Stomach smooth muscle (tissue), 2 donors: ENCODE measurements around the gene ATP10B.

ENCODE experiments used
- H3K27ac ChIP-seq: one replicate; pipeline ENCODE4 v1.7.0; 2013; ENCODE audit warnings: mild to moderate bottlenecking, low read length, inconsistent platforms
- H3K27me3 ChIP-seq, 2 donors: one replicate each; pipeline ENCODE4 v1.7.0; 2013; ENCODE audit warnings: low read length in 2 of 2; ENCODE audit not compliant: insufficient read depth in 2 of 2, control insufficient read depth in 1 of 2
- H3K36me3 ChIP-seq, 2 donors: one replicate each; pipeline ENCODE4 v1.7.0; 2013; ENCODE audit warnings: low read length in 2 of 2; ENCODE audit not compliant: control insufficient read depth in 2 of 2, insufficient read depth in 2 of 2
- H3K4me1 ChIP-seq: one replicate; pipeline ENCODE4 v1.7.0; 2013; ENCODE audit warnings: low read length; ENCODE audit not compliant: control insufficient read depth, insufficient read depth
- H3K4me3 ChIP-seq, 2 donors: one replicate each; pipeline ENCODE4 v1.7.0; 2013; ENCODE audit warnings: low read length in 2 of 2
- H3K9ac ChIP-seq, 2 donors: one replicate each; pipeline ENCODE4 v1.7.0; 2013; ENCODE audit warnings: low read length in 2 of 2, mild to moderate bottlenecking in 1 of 2
- H3K9me3 ChIP-seq, 2 donors: one replicate each; pipeline ENCODE4 v1.7.0; 2013; ENCODE audit warnings: low read length in 2 of 2; ENCODE audit not compliant: control insufficient read depth in 2 of 2
- donor health status: healthy.
- donor health status: Pancreatic carcinoma.

Gene ATP10B

GRCh38 chr5:160637357-160638090 lies 214.5 kb downstream of the ATP10B start:
- no peaks in the 10 kb centered on the region for H3K36me3 ChIP-seq
- no peak overlapping the region for H3K9ac ChIP-seq

GRCh38 chr5:160635663-160636062 lies 216.3 kb downstream of the ATP10B start:
- no peak overlapping the region for H3K27ac ChIP-seq

More at GRCh38 chr5:160637357-160638090, 214.5 kb downstream of the ATP10B start:
- no peaks in the 10 kb centered on the region for H3K9me3 ChIP-seq
- H3K27me3 ChIP-seq = no peaks in the 10 kb centered on the region
- no peak overlapping the region for H3K4me3 ChIP-seq
- H3K4me1 ChIP-seq = no peaks in the 10 kb centered on the region
- H3K27ac ChIP-seq = no peak overlapping the region

GRCh38 chr5:160635046-160635445 lies 217.0 kb downstream of the ATP10B start:
- Histone ChIP-seq H3K9ac (no peak overlapping the region), H3K4me1 (no peaks in the 10 kb centered on the region), H3K27ac (no peak overlapping the region), H3K4me3 (no peak overlapping the region), H3K36me3 (no peaks in the 10 kb centered on the region), H3K9me3 (no peaks in the 10 kb centered on the region), H3K27me3 (no peaks in the 10 kb centered on the region)

More at GRCh38 chr5:160635663-160636062, 216.3 kb downstream of the ATP10B start:
- Histone ChIP-seq H3K9me3 (no peaks in the 10 kb centered on the region), H3K4me1 (no peaks in the 10 kb centered on the region), H3K36me3 (no peaks in the 10 kb centered on the region), H3K9ac (no peak overlapping the region), H3K4me3 (no peak overlapping the region), H3K27me3 (no peaks in the 10 kb centered on the region)

DNA sequence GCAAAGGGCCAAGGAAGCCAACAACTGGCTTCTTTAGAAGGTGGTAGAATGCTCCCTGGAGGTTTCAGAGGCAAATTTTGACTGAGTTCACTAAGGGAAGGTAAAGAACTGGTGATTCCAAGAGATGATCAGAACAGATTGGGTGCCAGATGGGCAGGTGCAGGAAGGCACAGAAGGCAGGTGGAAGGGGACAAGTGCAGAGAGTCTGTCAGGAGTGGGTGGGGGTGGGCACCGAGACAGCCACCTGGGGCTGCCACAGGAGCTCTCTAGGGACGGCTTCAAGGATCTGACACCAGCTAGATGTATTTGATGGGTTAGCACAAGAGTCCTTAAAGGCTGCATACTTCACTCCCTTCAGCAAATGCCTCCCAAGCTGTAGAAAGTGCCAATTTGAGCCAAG lies 223.0 kb downstream of the ATP10B start:
- H3K4me3 ChIP-seq = no peak overlapping the region
- no peaks in the 10 kb centered on the region for H3K9me3 ChIP-seq
- H3K9ac ChIP-seq = no peak overlapping the region
- no peaks in the 10 kb centered on the region for H3K36me3 ChIP-seq
- no peaks in the 10 kb centered on the region for H3K27me3 ChIP-seq
- no peak overlapping the region for H3K27ac ChIP-seq
- H3K4me1 ChIP-seq = no peaks in the 10 kb centered on the region

GRCh38 chr5:160628619-160628968 lies 223.4 kb downstream of the ATP10B start:
- no peak overlapping the region for H3K4me3 ChIP-seq
- H3K27me3 ChIP-seq = no peaks in the 10 kb centered on the region
- no peak overlapping the region for H3K27ac ChIP-seq
- H3K4me1 ChIP-seq = no peaks in the 10 kb centered on the region
- H3K36me3 ChIP-seq = no peaks in the 10 kb centered on the region
- no peaks in the 10 kb centered on the region for H3K9me3 ChIP-seq
- no peak overlapping the region for H3K9ac ChIP-seq

- Histone ChIP-seq H3K9me3 (no peaks in the 10 kb centered on the region), H3K27me3 (no peaks in the 10 kb centered on the region), H3K36me3 (no peaks in the 10 kb centered on the region), H3K4me1 (no peaks in the 10 kb centered on the region), H3K27ac (no peak overlapping the region), H3K4me3 (no peak overlapping the region), H3K9ac (no peak overlapping the region)
Observed at GRCh38 chr5:160627921-160628618, 223.9 kb downstream of the ATP10B start.

DNA sequence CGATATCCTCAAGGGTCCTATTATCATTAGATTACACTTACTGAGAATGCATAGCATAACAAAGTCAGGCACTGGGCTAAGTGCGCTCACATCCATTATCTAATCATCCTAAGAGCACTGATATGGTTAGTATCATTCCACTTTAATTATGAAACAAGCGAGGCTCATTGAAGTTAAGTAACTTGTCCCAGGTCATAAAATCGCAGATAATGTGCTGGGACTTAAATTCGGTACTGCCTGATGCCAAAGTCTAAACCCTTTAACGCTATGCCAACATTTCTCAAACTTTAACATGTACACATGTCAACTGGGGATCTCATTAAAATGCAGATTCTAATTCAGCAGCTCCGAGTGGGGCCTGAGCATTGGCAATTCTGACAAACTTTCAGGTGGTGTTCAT lies 225.7 kb downstream of the ATP10B start:
- Histone ChIP-seq H3K9me3 (no peaks in the 10 kb centered on the region), H3K27ac (no peak overlapping the region), H3K4me1 (no peaks in the 10 kb centered on the region), H3K4me3 (no peak overlapping the region), H3K36me3 (no peaks in the 10 kb centered on the region), H3K9ac (no peak overlapping the region), H3K27me3 (no peaks in the 10 kb centered on the region)

- no peak overlapping the region for H3K9ac ChIP-seq
Observed at GRCh38 chr5:160621526-160621925, 230.5 kb downstream of the ATP10B start.

DNA sequence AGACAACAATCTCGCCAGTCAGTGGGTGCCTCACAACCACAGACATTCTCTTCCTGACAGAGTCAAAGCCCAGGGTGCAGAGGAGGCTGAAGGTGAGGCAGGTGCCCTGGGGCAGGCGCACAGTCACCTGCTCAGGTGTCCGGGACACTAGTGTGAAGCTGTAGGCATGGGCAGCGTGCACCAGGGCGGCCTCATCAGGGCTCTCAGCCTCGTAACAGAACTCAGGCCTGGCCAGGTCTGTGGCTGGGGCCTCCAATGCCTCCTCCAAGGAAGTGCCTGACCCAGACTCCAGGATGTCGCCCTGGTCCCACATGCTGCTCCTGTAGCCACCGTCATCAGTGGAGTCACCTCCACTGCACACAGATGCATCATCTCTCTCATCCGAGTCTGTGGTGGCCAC lies 231.6 kb downstream of the ATP10B start:
- no peak overlapping the region for H3K4me3 ChIP-seq
- no peaks in the 10 kb centered on the region for H3K4me1 ChIP-seq
- no peaks in the 10 kb centered on the region for H3K36me3 ChIP-seq
- no peaks in the 10 kb centered on the region for H3K9me3 ChIP-seq
- H3K9ac ChIP-seq = no peak overlapping the region
- no peak overlapping the region for H3K27ac ChIP-seq
- H3K27me3 ChIP-seq = peaks cover 0 to 2% of the 10 kb centered on the region in 2 donors

More at GRCh38 chr5:160621526-160621925, 230.5 kb downstream of the ATP10B start:
- Histone ChIP-seq H3K27ac (no peak overlapping the region), H3K36me3 (no peaks in the 10 kb centered on the region), H3K4me3 (no peak overlapping the region), H3K9me3 (no peaks in the 10 kb centered on the region), H3K27me3 (peaks cover 0 to 2% of the 10 kb centered on the region in 2 donors), H3K4me1 (no peaks in the 10 kb centered on the region)

DNA sequence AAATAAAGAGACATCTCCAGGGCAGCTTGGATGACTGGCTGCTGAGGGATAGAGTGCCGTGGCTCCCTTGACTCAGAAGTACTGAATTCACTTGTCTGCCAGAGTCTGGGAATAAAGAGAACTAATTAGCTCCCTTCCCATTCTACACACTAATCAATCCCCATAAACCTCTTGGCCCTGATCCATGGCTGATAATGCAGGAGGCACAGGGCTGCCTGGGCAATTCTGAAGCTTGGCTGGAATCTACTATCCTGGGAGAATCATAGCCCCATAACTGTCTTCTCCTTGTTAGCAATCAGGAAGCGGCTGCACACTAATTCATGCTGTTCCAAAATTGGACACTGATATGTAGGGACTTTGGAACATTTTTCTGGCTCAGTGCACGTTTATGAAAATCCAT lies 232.6 kb downstream of the ATP10B start:
- H3K4me1 ChIP-seq = no peaks in the 10 kb centered on the region
- no peaks in the 10 kb centered on the region for H3K36me3 ChIP-seq
- H3K27ac ChIP-seq = no peak overlapping the region
- H3K9me3 ChIP-seq = no peaks in the 10 kb centered on the region
- no peak overlapping the region for H3K4me3 ChIP-seq
- H3K9ac ChIP-seq = no peak overlapping the region
- peaks cover 0 to 2% of the 10 kb centered on the region in 2 donors for H3K27me3 ChIP-seq

GRCh38 chr5:160618286-160618685 lies 233.7 kb downstream of the ATP10B start:
- Histone ChIP-seq H3K9ac (no peak overlapping the region), H3K36me3 (no peaks in the 10 kb centered on the region), H3K4me3 (no peak overlapping the region), H3K4me1 (no peaks in the 10 kb centered on the region), H3K27ac (no peak overlapping the region), H3K9me3 (no peaks in the 10 kb centered on the region), H3K27me3 (peaks cover 0 to 2% of the 10 kb centered on the region in 2 donors)
